Mucosa of descending colon (tissue), 3 donors: ENCODE results near the gene LRRK1. TPM values are rescaled to one million over a fixed set of nuclear protein-coding genes. Genes with fewer than 3 reads are reported as not detected.

Experiments
- ATAC-seq: fragments of 200-7000 bp; cut with Tn5 transposase; one replicate; pipeline ENCODE4 v1.9.1; 2020; ENCODE audit warnings: mild to moderate bottlenecking, moderate library complexity
- DNase-seq, 3 donors: peaks; one replicate each; pipeline ENCODE4 v3.0.0-alpha.2; 2020
- H3K36me3 ChIP-seq: fragments of 200-600 bp; one replicate; pipeline ENCODE4 v1.8.0; 2021; ENCODE audit warnings: low read depth, mild to moderate bottlenecking
- H3K4me1 ChIP-seq: fragments of 200-600 bp; one replicate; pipeline ENCODE4 v1.8.0; 2021; ENCODE audit warnings: low read depth, mild to moderate bottlenecking
- H3K4me3 ChIP-seq: fragments of 200-600 bp; one replicate; pipeline ENCODE4 v1.8.0; 2021; ENCODE audit warnings: mild to moderate bottlenecking
- H3K9me3 ChIP-seq: fragments of 200-600 bp; one replicate; pipeline ENCODE4 v1.8.0; 2021; ENCODE audit warnings: mild to moderate bottlenecking
- CTCF ChIP-seq: fragments of 200-600 bp; IDR thresholded peaks from one replicate; pipeline ENCODE4 v1.8.0; 2022; ENCODE audit warnings: antibody characterized with exemption, mild to moderate bottlenecking
- intact Hi-C, 2 donors: fragments of 100-400 bp; cut with DNase I in 1 of 2; cut with micrococcal nuclease in 1 of 2; formaldehyde crosslinking; loops; one replicate each; pipeline versions ENCODE4 v1.11.0 to v1.11.1; 2022; cut with DNase I, micrococcal nuclease
- total RNA-seq, 3 donors: library from RNA; stranded (reverse); fragmentation: NEBNext Ultra II Directional in 2 of 3; extraction: Animal tissue kit (Norgen Biotek cat#: 25700) in 2 of 3; gene quantifications; one replicate each; pipeline versions ENCODE4 v1.2.1 to v1.2.4, GENCODE V29; 2021 to 2023
- donor health status: DM: no; HTN: no; CAD: no; lungs with moderate emphysema.
- donor health status: DM: no; HTN: no; CAD: no.
- donor health status: DM: no; HTN: yes; CAD: no.

The LRRK1 gene
- total RNA-seq, 3 donors from 2014 or later = 43.7 to 60.1 (median 50.6) TPM

GRCh38 chr15:100893261-100893963, 25.7 kb upstream of the LRRK1 start:
- H3K36me3 ChIP-seq = no peaks in the 10 kb centered on the region
- no peaks in the 10 kb centered on the region for H3K9me3 ChIP-seq
- intact Hi-C loops = no loop called here
- no peak for DNase-seq
- H3K4me1 ChIP-seq = no peaks in the 10 kb centered on the region
- H3K4me3 ChIP-seq = no peak overlapping the region
- no peak for ATAC-seq
- no peak for TF ChIP-seq CTCF

GRCh38 chr15:100893964-100894295, 25.2 kb upstream of the LRRK1 start:
- no peak for TF ChIP-seq CTCF
- no peak for DNase-seq
- intact Hi-C loops = no loop called here
- Histone ChIP-seq H3K9me3 (no peaks in the 10 kb centered on the region), H3K4me3 (no peak overlapping the region), H3K4me1 (no peaks in the 10 kb centered on the region), H3K36me3 (no peaks in the 10 kb centered on the region)
- ATAC-seq = no peak

GRCh38 chr15:100895721-100896120, 23.4 kb upstream of the LRRK1 start:
- DNase-seq (no peak), ATAC-seq (no peak)
- no peaks in the 10 kb centered on the region for H3K9me3 ChIP-seq
- peaks cover 14% of the 10 kb centered on the region for H3K4me1 ChIP-seq
- no peak overlapping the region for H3K4me3 ChIP-seq
- no peak for TF ChIP-seq CTCF
- intact Hi-C loops = no loop called here
- H3K36me3 ChIP-seq = no peaks in the 10 kb centered on the region

GRCh38 chr15:100897221-100898151, 21.7 kb upstream of the LRRK1 start:
- ATAC-seq (peak; percentile 46), DNase-seq (no peak)
- intact Hi-C loops = no loop called here
- Histone ChIP-seq H3K4me3 (no peak overlapping the region), H3K9me3 (no peaks in the 10 kb centered on the region), H3K4me1 (peaks cover 25% of the 10 kb centered on the region), H3K36me3 (no peaks in the 10 kb centered on the region)
- TF ChIP-seq CTCF = no peak

- Histone ChIP-seq H3K4me3 (no peak overlapping the region), H3K4me1 (peaks cover 32% of the 10 kb centered on the region), H3K9me3 (no peaks in the 10 kb centered on the region), H3K36me3 (no peaks in the 10 kb centered on the region)
- intact Hi-C loops = no loop called here
- no peak for TF ChIP-seq CTCF
- ATAC-seq = no peak
- DNase-seq = no peak
These were observed 21.0 kb upstream of the LRRK1 start for GRCh38 chr15:100898152-100898490.
